Activated T-cell treated with anti-CD3 and anti-CD28 coated beads, Interleukin-2, amount 50 U/mL, for 72 hours (primary cell): ENCODE results near the gene ARHGEF10L. TPM values are rescaled to one million over a fixed set of nuclear protein-coding genes. Genes with fewer than 3 reads are reported as not detected.

Experiments used
- ATAC-seq, 2 donors: fragments of 150-1000 bp; cut with Tn5 transposase; replicated peaks in 1 of 2; 2 replicates each; pipeline ENCODE4 v1.10.0; 2021; ENCODE audit warnings: moderate library complexity in 2 of 2, mild to moderate bottlenecking in 1 of 2
- DNase-seq, 2 donors: peaks; one replicate each; pipeline ENCODE4 v3.0.0; 2021 to 2022; ENCODE audit warnings: mixed read lengths in 1 of 2
- H3K27ac Mint-ChIP-seq: one replicate; pipeline ENCODE4 v1.8.0; 2022; ENCODE audit warnings: mild to moderate bottlenecking, moderate library complexity, mixed read lengths
- H3K27me3 Mint-ChIP-seq: one replicate; pipeline ENCODE4 v1.8.0; 2022; ENCODE audit warnings: low read depth, mixed read lengths
- H3K36me3 Mint-ChIP-seq, 2 donors: one replicate each; pipeline ENCODE4 v1.8.0; 2022; ENCODE audit warnings: mixed read lengths in 2 of 2, mild to moderate bottlenecking in 1 of 2; ENCODE audit not compliant: insufficient read depth in 2 of 2
- H3K4me1 Mint-ChIP-seq: one replicate; pipeline ENCODE4 v1.8.0; 2022; ENCODE audit warnings: low read depth, mixed read lengths
- H3K4me3 Mint-ChIP-seq, 2 donors: one replicate each; pipeline ENCODE4 v1.8.0; 2022; ENCODE audit warnings: mild to moderate bottlenecking in 2 of 2, mixed read lengths in 2 of 2, moderate library complexity in 2 of 2
- H3K9me3 Mint-ChIP-seq, 2 donors: one replicate each; pipeline ENCODE4 v1.8.0; 2022; ENCODE audit warnings: mixed read lengths in 2 of 2
- total RNA-seq, 2 donors: library from RNA; stranded (reverse); gene quantifications; one replicate each; pipeline ENCODE4 v1.2.3, GENCODE V29; 2022

Gene ARHGEF10L
- total RNA-seq, 2 donors from 2014 or later = not detected

DNA sequence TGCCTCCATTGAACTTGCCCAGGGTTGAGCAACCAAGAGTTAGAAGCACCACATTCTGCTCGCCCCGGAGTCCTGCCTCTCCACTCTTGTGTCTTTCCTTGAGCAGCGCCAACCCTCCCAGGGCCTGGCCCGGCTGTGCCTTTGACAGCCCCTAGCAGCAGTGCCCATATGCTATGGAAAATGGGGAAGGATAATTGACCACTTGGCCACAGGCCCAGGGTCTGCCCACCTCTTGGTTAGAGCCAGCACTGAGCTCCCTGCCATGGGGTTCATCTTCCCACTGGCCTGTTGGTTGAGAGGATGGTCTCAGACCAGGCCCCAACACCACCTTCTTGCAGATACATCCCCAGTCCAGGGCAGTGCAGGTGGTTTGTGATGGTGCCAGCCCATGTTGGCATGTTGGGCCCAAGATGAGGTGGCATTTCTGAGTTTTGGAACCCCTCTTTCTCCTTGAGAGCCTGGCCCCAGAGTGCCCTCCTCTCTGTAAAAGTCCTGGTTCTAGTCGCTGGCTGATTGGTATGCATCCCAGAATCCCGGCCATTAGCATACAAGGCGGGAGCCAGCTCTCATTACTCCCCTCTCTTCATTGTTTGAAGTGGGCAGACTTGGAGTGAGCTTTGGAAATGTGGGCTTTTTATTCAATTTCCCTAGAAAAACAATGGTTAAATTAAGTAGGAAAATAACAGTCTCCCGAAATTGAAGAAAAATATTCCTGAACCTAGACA is 7.6 kb downstream of the ARHGEF10L start:
- Mint-ChIP-seq H3K36me3 (no peaks in the 10 kb centered on the region), H3K27me3 (peaks cover 35% of the 10 kb centered on the region), H3K4me3 (no peak overlapping the region), H3K27ac (no peak overlapping the region), H3K4me1 (no peaks in the 10 kb centered on the region), H3K9me3 (no peaks in the 10 kb centered on the region)
- ATAC-seq (no peak), DNase-seq (no peak)

GRCh38 chr1:17549384-17549783 is 9.9 kb downstream of the ARHGEF10L start:
- no peaks in the 10 kb centered on the region for H3K36me3 Mint-ChIP-seq
- ATAC-seq (no peak), DNase-seq (no peak)
- no peaks in the 10 kb centered on the region for H3K4me1 Mint-ChIP-seq
- peaks cover 35% of the 10 kb centered on the region for H3K27me3 Mint-ChIP-seq
- no peak overlapping the region for H3K27ac Mint-ChIP-seq
- no peaks in the 10 kb centered on the region for H3K9me3 Mint-ChIP-seq
- H3K4me3 Mint-ChIP-seq = no peak overlapping the region

- H3K27me3 Mint-ChIP-seq = peaks cover 29% of the 10 kb centered on the region
- DNase-seq = no peak
- no peaks in the 10 kb centered on the region for H3K36me3 Mint-ChIP-seq
- H3K4me3 Mint-ChIP-seq = no peak overlapping the region
- no peaks in the 10 kb centered on the region for H3K9me3 Mint-ChIP-seq
- H3K27ac Mint-ChIP-seq = no peak overlapping the region
- ATAC-seq = no peak
- no peaks in the 10 kb centered on the region for H3K4me1 Mint-ChIP-seq
These were observed 11.5 kb downstream of the ARHGEF10L start for GRCh38 chr1:17550729-17551584.

DNA sequence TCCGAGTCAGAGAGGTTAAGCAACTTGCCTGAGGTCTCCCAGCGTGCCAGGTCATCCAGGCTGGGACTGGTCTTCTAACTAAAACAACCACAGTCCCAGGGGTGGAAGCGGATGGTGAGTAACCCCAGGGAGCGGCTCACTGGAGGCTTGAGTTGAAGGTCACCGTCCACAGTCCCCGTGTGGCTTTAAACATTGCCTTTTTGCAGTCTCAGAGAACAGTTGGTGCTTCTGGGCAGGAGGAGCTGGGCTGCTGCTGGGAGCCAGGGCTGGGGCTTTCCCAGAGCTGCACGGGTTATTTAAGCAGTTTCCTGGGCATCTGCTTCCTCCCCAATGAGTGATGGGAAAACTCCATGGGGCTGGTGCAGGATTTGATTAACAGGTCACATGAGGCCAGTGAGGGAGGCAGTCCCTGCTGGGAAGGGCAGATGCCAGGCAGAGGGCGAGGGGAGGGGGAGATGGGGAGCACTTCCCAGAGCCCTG is 12.3 kb downstream of the ARHGEF10L start:
- H3K27ac Mint-ChIP-seq = no peak overlapping the region
- H3K4me1 Mint-ChIP-seq = no peaks in the 10 kb centered on the region
- H3K4me3 Mint-ChIP-seq = no peak overlapping the region
- DNase-seq = no peak
- no peaks in the 10 kb centered on the region for H3K36me3 Mint-ChIP-seq
- ATAC-seq = no peak
- H3K9me3 Mint-ChIP-seq = no peaks in the 10 kb centered on the region
- H3K27me3 Mint-ChIP-seq = peaks cover 29% of the 10 kb centered on the region

GRCh38 chr1:17553975-17554700 is 14.6 kb downstream of the ARHGEF10L start:
- ATAC-seq = no peak
- Mint-ChIP-seq H3K9me3 (no peaks in the 10 kb centered on the region), H3K27me3 (peaks cover 25% of the 10 kb centered on the region), H3K4me3 (no peak overlapping the region), H3K27ac (no peak overlapping the region), H3K4me1 (no peaks in the 10 kb centered on the region), H3K36me3 (no peaks in the 10 kb centered on the region)
- no peak for DNase-seq

DNA sequence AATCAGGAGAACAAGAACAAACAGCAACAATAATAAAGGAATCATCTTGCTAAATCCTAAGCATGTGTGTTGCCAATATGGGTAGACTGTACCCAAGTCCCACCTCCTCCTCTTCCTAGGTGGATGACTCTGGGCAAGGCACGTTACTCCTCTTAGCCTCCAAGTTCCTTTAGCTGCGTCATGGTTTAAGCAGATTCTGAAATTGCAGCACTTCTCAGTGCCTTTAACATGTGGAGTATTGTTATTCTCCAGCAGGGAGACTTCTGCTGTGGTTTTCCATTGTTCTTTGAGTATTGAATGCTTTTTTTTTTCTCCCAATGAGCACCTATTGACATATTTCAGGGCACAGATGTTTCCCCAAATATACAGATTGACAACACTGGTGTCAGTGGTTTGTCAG is 15.5 kb downstream of the ARHGEF10L start:
- H3K27me3 Mint-ChIP-seq = peaks cover 17% of the 10 kb centered on the region
- no peak overlapping the region for H3K4me3 Mint-ChIP-seq
- ATAC-seq (no peak), DNase-seq (no peak)
- H3K36me3 Mint-ChIP-seq = no peaks in the 10 kb centered on the region
- H3K9me3 Mint-ChIP-seq = no peaks in the 10 kb centered on the region
- no peak overlapping the region for H3K27ac Mint-ChIP-seq
- H3K4me1 Mint-ChIP-seq = no peaks in the 10 kb centered on the region

GRCh38 chr1:17557986-17558385 is 18.5 kb downstream of the ARHGEF10L start:
- Mint-ChIP-seq H3K27ac (no peak overlapping the region), H3K27me3 (no peaks in the 10 kb centered on the region), H3K36me3 (no peaks in the 10 kb centered on the region), H3K4me3 (no peak overlapping the region), H3K9me3 (no peaks in the 10 kb centered on the region), H3K4me1 (no peaks in the 10 kb centered on the region)
- no peak for DNase-seq
- no peak for ATAC-seq

GRCh38 chr1:17558541-17558940 is 19.0 kb downstream of the ARHGEF10L start:
- Mint-ChIP-seq H3K27me3 (no peaks in the 10 kb centered on the region), H3K9me3 (no peaks in the 10 kb centered on the region), H3K36me3 (no peaks in the 10 kb centered on the region), H3K4me3 (no peak overlapping the region), H3K27ac (no peak overlapping the region), H3K4me1 (no peaks in the 10 kb centered on the region)
- ATAC-seq = no peak
- no peak for DNase-seq

GRCh38 chr1:17558954-17559614 is 19.6 kb downstream of the ARHGEF10L start:
- Mint-ChIP-seq H3K4me1 (no peaks in the 10 kb centered on the region), H3K9me3 (no peaks in the 10 kb centered on the region), H3K4me3 (no peak overlapping the region), H3K27ac (no peak overlapping the region), H3K36me3 (no peaks in the 10 kb centered on the region), H3K27me3 (no peaks in the 10 kb centered on the region)
- DNase-seq = no peak
- ATAC-seq = no peak

- DNase-seq (no peak), ATAC-seq (no peak)
- no peaks in the 10 kb centered on the region for H3K9me3 Mint-ChIP-seq
- H3K27me3 Mint-ChIP-seq = no peaks in the 10 kb centered on the region
- H3K36me3 Mint-ChIP-seq = no peaks in the 10 kb centered on the region
- H3K4me1 Mint-ChIP-seq = no peaks in the 10 kb centered on the region
- H3K4me3 Mint-ChIP-seq = no peak overlapping the region
- no peak overlapping the region for H3K27ac Mint-ChIP-seq
These were observed 20.3 kb downstream of the ARHGEF10L start for GRCh38 chr1:17559615-17560419.

GRCh38 chr1:17561247-17561548 is 21.7 kb downstream of the ARHGEF10L start:
- no peaks in the 10 kb centered on the region for H3K36me3 Mint-ChIP-seq
- H3K27me3 Mint-ChIP-seq = no peaks in the 10 kb centered on the region
- no peak for DNase-seq
- no peak overlapping the region for H3K27ac Mint-ChIP-seq
- H3K4me3 Mint-ChIP-seq = no peak overlapping the region
- H3K4me1 Mint-ChIP-seq = no peaks in the 10 kb centered on the region
- no peak for ATAC-seq
- no peaks in the 10 kb centered on the region for H3K9me3 Mint-ChIP-seq

GRCh38 chr1:17561561-17561985 is 22.1 kb downstream of the ARHGEF10L start:
- ATAC-seq (no peak), DNase-seq (no peak)
- Mint-ChIP-seq H3K27me3 (no peaks in the 10 kb centered on the region), H3K4me1 (no peaks in the 10 kb centered on the region), H3K9me3 (no peaks in the 10 kb centered on the region), H3K36me3 (no peaks in the 10 kb centered on the region), H3K27ac (no peak overlapping the region), H3K4me3 (no peak overlapping the region)
